H9 (cell line): ENCODE results near the gene MAPKAP1. TPM values are rescaled to one million over a fixed set of nuclear protein-coding genes. Genes with fewer than 3 reads are reported as not detected.
"Not testable (repeated sequence)": the region's sequence is repeated elsewhere in the genome, so short reads cannot be mapped to it uniquely, and the experiment has no call there.

ENCODE experiments used
- DNase-seq: peaks from one replicate; pipeline ENCODE4 v3.0.0-alpha.2; 2017
- H2AFZ ChIP-seq: one replicate; pipeline ENCODE4 v1.6.1; 2013; ENCODE audit warnings: mild to moderate bottlenecking, low read length, control low read depth, moderate library complexity
- H2AK5ac ChIP-seq: 2 replicates; pipeline ENCODE4 v1.6.1; 2013; ENCODE audit warnings: low read length, control low read depth, mixed read lengths; ENCODE audit not compliant: insufficient read length
- H2BK120ac ChIP-seq: one replicate; pipeline ENCODE4 v1.6.1; 2013; ENCODE audit warnings: low read depth, mild to moderate bottlenecking, low read length, control low read depth, inconsistent platforms; ENCODE audit not compliant: poor library complexity, severe bottlenecking
- H2BK12ac ChIP-seq: 2 replicates; pipeline ENCODE4 v1.6.1; 2013; ENCODE audit warnings: low read length, control low read depth, mixed read lengths, low read depth; ENCODE audit not compliant: insufficient read length
- H2BK15ac ChIP-seq: 2 replicates; pipeline ENCODE4 v1.6.1; 2013; ENCODE audit warnings: low read depth, low read length, control low read depth
- H2BK20ac ChIP-seq: one replicate; pipeline ENCODE4 v1.6.1; 2013; ENCODE audit warnings: low read depth, mild to moderate bottlenecking, low read length, control low read depth, inconsistent platforms; ENCODE audit not compliant: poor library complexity, severe bottlenecking
- H2BK5ac ChIP-seq: 2 replicates; pipeline ENCODE4 v1.6.1; 2013; ENCODE audit warnings: low read length, control low read depth, mixed read lengths; ENCODE audit not compliant: insufficient read length
- H3K14ac ChIP-seq: 2 replicates; pipeline ENCODE4 v1.6.1; 2013; ENCODE audit warnings: low read length, control low read depth; ENCODE audit not compliant: insufficient read depth
- H3K18ac ChIP-seq: 2 replicates; pipeline ENCODE4 v1.6.1; 2013; ENCODE audit warnings: low read depth, mild to moderate bottlenecking, mixed read lengths, low read length, control low read depth; ENCODE audit not compliant: insufficient read length
- H3K23ac ChIP-seq: 2 replicates; pipeline ENCODE4 v1.6.1; 2013; ENCODE audit warnings: low read length, control low read depth, mixed read lengths, low read depth; ENCODE audit not compliant: insufficient read length
- H3K23me2 ChIP-seq: 2 replicates; pipeline ENCODE4 v1.6.1; 2013; ENCODE audit warnings: low read depth, mild to moderate bottlenecking, mixed read lengths, low read length, control low read depth; ENCODE audit not compliant: insufficient read length, poor library complexity, severe bottlenecking
- H3K27ac ChIP-seq: 2 replicates; pipeline ENCODE4 v1.5.1; 2013; ENCODE audit warnings: low read length, control low read depth, mixed read lengths, low read depth; ENCODE audit not compliant: insufficient read length
- H3K27me3 ChIP-seq: 2 replicates; pipeline ENCODE4 v1.6.1; 2013; ENCODE audit warnings: low read length, control low read depth, inconsistent platforms; ENCODE audit not compliant: insufficient read depth
- H3K4ac ChIP-seq: 2 replicates; pipeline ENCODE4 v1.6.1; 2013; ENCODE audit warnings: low read depth, mild to moderate bottlenecking, control low read depth, inconsistent platforms, low read length, moderate library complexity
- H3K4me1 ChIP-seq: 2 replicates; pipeline ENCODE4 v1.6.1; 2013; ENCODE audit warnings: low read length, control low read depth, inconsistent platforms; ENCODE audit not compliant: insufficient read depth
- H3K4me2 ChIP-seq: 2 replicates; pipeline ENCODE4 v1.6.1; 2013; ENCODE audit warnings: low read length, control low read depth, mixed read lengths; ENCODE audit not compliant: insufficient read length, insufficient read depth
- H3K56ac ChIP-seq: 2 replicates; pipeline ENCODE4 v1.6.1; 2013; ENCODE audit warnings: low read depth, mild to moderate bottlenecking, mixed read lengths, low read length, control low read depth; ENCODE audit not compliant: insufficient read length
- H3K79me1 ChIP-seq: 2 replicates; pipeline ENCODE4 v1.6.1; 2013; ENCODE audit warnings: low read depth, mild to moderate bottlenecking, moderate library complexity, low read length, control low read depth, inconsistent platforms; ENCODE audit not compliant: insufficient read depth, poor library complexity, severe bottlenecking
- H3K79me2 ChIP-seq: 2 replicates; pipeline ENCODE4 v1.6.1; 2013; ENCODE audit warnings: low read length, control low read depth, inconsistent platforms; ENCODE audit not compliant: insufficient read depth
- H3K9ac ChIP-seq: 2 replicates; pipeline ENCODE4 v1.6.1; 2013; ENCODE audit warnings: low read length, control low read depth, mixed read lengths; ENCODE audit not compliant: insufficient read length; ENCODE audit errors: extremely low read depth
- H3K9me3 ChIP-seq: one replicate; pipeline ENCODE4 v1.6.1; 2013; ENCODE audit warnings: low read depth, low read length, inconsistent platforms; ENCODE audit not compliant: control insufficient read depth
- H3T11ph ChIP-seq: one replicate; pipeline ENCODE4 v1.6.1; 2013; ENCODE audit warnings: mild to moderate bottlenecking, low read length, control low read depth, inconsistent platforms
- H4K20me1 ChIP-seq: one replicate; pipeline ENCODE4 v1.6.1; 2013; ENCODE audit not compliant: control insufficient read depth, insufficient read length, insufficient read depth
- H4K5ac ChIP-seq: 2 replicates; pipeline ENCODE4 v1.6.1; 2013; ENCODE audit warnings: low read depth, mild to moderate bottlenecking, mixed read lengths, low read length, control low read depth; ENCODE audit not compliant: insufficient read length
- H4K8ac ChIP-seq: replicated peaks from 2 replicates; pipeline ENCODE4 v1.6.1; 2013; ENCODE audit warnings: low read length, control low read depth, mixed read lengths, low read depth; ENCODE audit not compliant: insufficient read length
- H4K91ac ChIP-seq: 2 replicates; pipeline ENCODE4 v1.6.1; 2013; ENCODE audit warnings: low read depth, mild to moderate bottlenecking, moderate library complexity, mixed read lengths, low read length, control low read depth; ENCODE audit not compliant: insufficient read length
- H3K27ac Mint-ChIP-seq, 3 experiments: 2 replicates in 2 of 3; 3 replicates in 1 of 3; pipeline ENCODE4 v1.8.0; 2020 to 2021; ENCODE audit warnings: mixed read lengths in 3 of 3, mild to moderate bottlenecking in 1 of 3, moderate library complexity in 1 of 3
- H3K27me3 Mint-ChIP-seq: 2 replicates; pipeline ENCODE4 v1.8.0; 2021; ENCODE audit warnings: low read depth, mild to moderate bottlenecking, moderate library complexity, mixed read lengths
- H3K36me3 Mint-ChIP-seq, 3 experiments: 2 replicates in 2 of 3; 3 replicates in 1 of 3; pipeline ENCODE4 v1.8.0; 2020 to 2021; ENCODE audit warnings: low read depth in 3 of 3, mixed read lengths in 3 of 3; ENCODE audit not compliant: insufficient read depth in 1 of 3
- H3K4me1 Mint-ChIP-seq, 2 experiments: 2 replicates each; pipeline ENCODE4 v1.8.0; 2020; ENCODE audit warnings: mixed read lengths in 2 of 2
- H3K4me3 Mint-ChIP-seq, 2 experiments: 2 replicates in 1 of 2; 3 replicates in 1 of 2; pipeline ENCODE4 v1.8.0; 2020 to 2021; ENCODE audit warnings: mild to moderate bottlenecking in 2 of 2, mixed read lengths in 2 of 2, moderate library complexity in 1 of 2
- H3K9me3 Mint-ChIP-seq, 2 experiments: 2 replicates in 1 of 2; 3 replicates in 1 of 2; pipeline ENCODE4 v1.8.0; 2020; ENCODE audit warnings: mild to moderate bottlenecking in 2 of 2, mixed read lengths in 2 of 2, moderate library complexity in 1 of 2
- WGBS: extraction: QIAGEN DNeasy Blood & Tissue Kit; methylation state at CpG from one replicate; pipeline ENCODE4 v1.1.7; 2013; ENCODE audit warnings: missing lambda C conversion rate, low lambda C conversion rate, mixed read lengths; ENCODE audit not compliant: insufficient read length; ENCODE audit errors: extremely low coverage; 5-methylcytosine and 5-hydroxymethylcytosine counted together
- total RNA-seq: library from RNA; stranded (reverse); gene quantifications from 2 replicates; pipeline ENCODE4 v1.2.1, GENCODE V29; 2021
- TF ChIP-seq, protein P1 (sequence below): fragments of 200-600 bp; sonication (generic); conservative IDR thresholded peaks from 3 replicates; pipeline ENCODE4 v1.8.0; 2021; ENCODE audit warnings: antibody characterized with exemption, mild to moderate bottlenecking

The MAPKAP1 gene
- total RNA-seq, 1 experiment from 2014 or later: 97.0 TPM

DNA sequence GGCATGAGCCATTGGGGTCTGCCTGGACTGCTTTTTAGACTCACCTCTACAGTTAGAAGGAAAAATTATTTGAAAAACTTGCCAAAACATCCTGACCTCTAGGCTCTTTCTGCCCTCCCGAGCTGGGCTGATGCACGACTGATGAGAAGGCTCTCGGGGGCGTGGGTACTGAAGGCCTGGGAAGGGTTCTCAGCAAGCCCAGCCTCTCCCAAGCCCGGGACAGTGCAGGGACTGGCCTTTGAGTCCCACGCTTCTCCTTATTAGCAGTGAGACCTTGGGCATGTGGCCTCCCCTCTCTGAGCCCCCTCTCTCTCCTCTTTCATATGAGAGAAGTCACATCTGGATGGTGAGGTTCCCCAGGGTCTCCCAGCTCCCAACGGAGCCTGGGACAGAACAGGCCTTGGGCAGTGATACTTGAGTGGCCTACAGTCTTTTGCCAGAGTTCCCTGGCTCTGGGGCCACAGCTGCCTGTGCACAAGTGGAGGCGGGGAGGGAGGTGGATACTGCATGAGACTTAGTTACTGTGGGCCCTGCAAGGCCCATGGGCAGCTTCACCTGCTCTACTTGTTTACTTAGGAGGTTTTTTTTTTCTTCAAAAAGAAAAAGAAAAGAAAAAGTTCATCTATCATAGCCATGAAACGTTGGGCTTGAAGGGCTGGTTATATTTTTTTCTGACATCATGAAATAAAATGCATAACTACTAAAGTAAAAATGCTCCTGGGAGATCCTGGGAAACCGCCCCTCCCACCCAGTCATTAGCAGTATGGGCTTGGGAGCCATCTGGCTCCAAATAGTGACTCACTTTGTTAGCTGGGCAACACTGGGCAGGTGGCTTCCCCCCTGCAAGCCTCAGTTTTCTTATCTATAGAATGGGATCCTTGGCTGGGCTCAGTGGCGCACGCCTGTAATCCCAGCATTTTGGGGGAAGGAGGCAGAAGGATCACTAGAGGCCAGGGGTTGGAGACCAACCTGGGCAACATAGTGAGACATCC lies 306.0 kb downstream of the MAPKAP1 start:
- Mint-ChIP-seq H3K36me3 (no peaks in the 10 kb centered on the region; a peak in 1 of 7 replicates), H3K27me3 (peaks cover 2% of the 10 kb centered on the region), H3K27ac (no peak overlapping the region), H3K9me3 (no peaks in the 10 kb centered on the region), H3K4me1 (peaks cover 3 to 6% of the 10 kb centered on the region in 2 experiments; a peak in 3 of 4 replicates), H3K4me3 (no peak overlapping the region)
- no peak overlapping the region for H2BK120ac ChIP-seq
- peak; percentile 29 for DNase-seq
- H4K91ac ChIP-seq: no peak overlapping the region
- no peaks in the 10 kb centered on the region for H4K20me1 ChIP-seq
- no peak overlapping the region for H3K56ac ChIP-seq
- no peaks in the 10 kb centered on the region for H3K4me1 ChIP-seq
- H2BK12ac ChIP-seq: no peak overlapping the region
- no peak overlapping the region for H3K18ac ChIP-seq
- H3K79me1 ChIP-seq: no peaks in the 10 kb centered on the region
- H3K27me3 ChIP-seq: no peaks in the 10 kb centered on the region
- no peak overlapping the region for H4K5ac ChIP-seq
- no peak overlapping the region for H4K8ac ChIP-seq
- no CpG with 5 or more reads among the region's 12 CpGs for WGBS
- H2BK5ac ChIP-seq: no peak overlapping the region
- no peak overlapping the region for H3K4me2 ChIP-seq
- H2AK5ac ChIP-seq: no peak overlapping the region
- H2BK15ac ChIP-seq: no peak overlapping the region
- no peak overlapping the region for H3K14ac ChIP-seq
- no peak overlapping the region for H2BK20ac ChIP-seq
- no peaks in the 10 kb centered on the region for H3K23me2 ChIP-seq
- H3K4ac ChIP-seq: no peak overlapping the region
- no peaks in the 10 kb centered on the region for H3K79me2 ChIP-seq
- H3K9ac ChIP-seq: no peak overlapping the region
- H2AFZ ChIP-seq: no peak overlapping the region
- no peak overlapping the region for H3T11ph ChIP-seq
- H3K27ac ChIP-seq: no peak overlapping the region
- TF ChIP-seq, protein P1, sequence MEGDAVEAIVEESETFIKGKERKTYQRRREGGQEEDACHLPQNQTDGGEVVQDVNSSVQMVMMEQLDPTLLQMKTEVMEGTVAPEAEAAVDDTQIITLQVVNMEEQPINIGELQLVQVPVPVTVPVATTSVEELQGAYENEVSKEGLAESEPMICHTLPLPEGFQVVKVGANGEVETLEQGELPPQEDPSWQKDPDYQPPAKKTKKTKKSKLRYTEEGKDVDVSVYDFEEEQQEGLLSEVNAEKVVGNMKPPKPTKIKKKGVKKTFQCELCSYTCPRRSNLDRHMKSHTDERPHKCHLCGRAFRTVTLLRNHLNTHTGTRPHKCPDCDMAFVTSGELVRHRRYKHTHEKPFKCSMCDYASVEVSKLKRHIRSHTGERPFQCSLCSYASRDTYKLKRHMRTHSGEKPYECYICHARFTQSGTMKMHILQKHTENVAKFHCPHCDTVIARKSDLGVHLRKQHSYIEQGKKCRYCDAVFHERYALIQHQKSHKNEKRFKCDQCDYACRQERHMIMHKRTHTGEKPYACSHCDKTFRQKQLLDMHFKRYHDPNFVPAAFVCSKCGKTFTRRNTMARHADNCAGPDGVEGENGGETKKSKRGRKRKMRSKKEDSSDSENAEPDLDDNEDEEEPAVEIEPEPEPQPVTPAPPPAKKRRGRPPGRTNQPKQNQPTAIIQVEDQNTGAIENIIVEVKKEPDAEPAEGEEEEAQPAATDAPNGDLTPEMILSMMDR: no peak
- H3K9me3 ChIP-seq: no peaks in the 10 kb centered on the region
- H3K23ac ChIP-seq: no peak overlapping the region

DNA sequence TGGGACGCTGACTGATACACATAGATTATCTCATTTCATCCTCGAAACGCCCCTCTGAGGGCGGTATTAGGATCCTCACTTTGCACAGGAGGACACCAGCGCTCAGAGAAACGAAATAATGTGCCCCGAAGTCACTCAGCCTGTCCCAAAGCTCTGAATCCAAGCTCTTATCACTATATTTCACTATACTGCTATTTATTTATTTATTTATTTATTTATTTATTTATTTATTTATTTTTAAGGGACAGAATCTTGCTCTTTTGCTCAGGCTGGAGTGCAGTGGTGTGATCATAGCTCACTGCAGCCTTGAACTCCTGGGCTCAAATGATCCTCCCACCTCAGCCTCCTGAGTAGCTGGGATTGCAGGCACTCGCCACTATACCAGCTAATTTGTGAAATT lies 306.8 kb downstream of the MAPKAP1 start:
- no CpG with 5 or more reads among the region's 8 CpGs for WGBS
- not testable (repeated sequence) for H3K23me2 ChIP-seq, H3K4me1 ChIP-seq, H3K27ac ChIP-seq, H3K9me3 ChIP-seq, H2BK5ac ChIP-seq, H3K9me3 Mint-ChIP-seq, H3K4me3 Mint-ChIP-seq, H3K9ac ChIP-seq, H2AK5ac ChIP-seq, H3K4ac ChIP-seq, H4K20me1 ChIP-seq, H3K56ac ChIP-seq, H2BK120ac ChIP-seq, H2AFZ ChIP-seq, H3K36me3 Mint-ChIP-seq, DNase-seq, H3K79me1 ChIP-seq, H3K4me2 ChIP-seq, H4K91ac ChIP-seq, H2BK15ac ChIP-seq, H3K4me1 Mint-ChIP-seq, H4K5ac ChIP-seq, H2BK12ac ChIP-seq, H3K14ac ChIP-seq, H2BK20ac ChIP-seq, H3K27me3 ChIP-seq, H3K18ac ChIP-seq, H3K27me3 Mint-ChIP-seq, H3K79me2 ChIP-seq, H4K8ac ChIP-seq, H3T11ph ChIP-seq, H3K23ac ChIP-seq
- H3K27ac Mint-ChIP-seq: peak overlapping the region in 1 of 3 experiments; percentile 43; a peak in 1 of 7 replicates
